Measurements from ENCODE around the gene TPCN2.
"Not testable (repeated sequence)": the region's sequence is repeated elsewhere in the genome, so short reads cannot be mapped to it uniquely, and the experiment has no call there.

Gene TPCN2

GRCh38 chr11:69132301-69132670 lies 83.6 kb downstream of the TPCN2 start:
- DNase-seq, result no peak

- DNase-seq, result no peak
Measured at GRCh38 chr11:69133251-69133650, 84.5 kb downstream of the TPCN2 start.

- DNase-seq, result not testable (repeated sequence)
Measured at GRCh38 chr11:69134182-69134581, 85.5 kb downstream of the TPCN2 start.

GRCh38 chr11:69134957-69135356 lies 86.2 kb downstream of the TPCN2 start:
- DNase-seq, result no peak

GRCh38 chr11:69135420-69136363 lies 87.0 kb downstream of the TPCN2 start:
- no peak for DNase-seq

- no peak for DNase-seq
Measured at GRCh38 chr11:69136471-69136870, 87.7 kb downstream of the TPCN2 start.

- no peak for DNase-seq
Measured at GRCh38 chr11:69137151-69137844, 88.6 kb downstream of the TPCN2 start.

GRCh38 chr11:69138265-69138664 lies 89.5 kb downstream of the TPCN2 start:
- no peak for DNase-seq

- not testable (repeated sequence) for DNase-seq
Measured at GRCh38 chr11:69140161-69140560, 91.4 kb downstream of the TPCN2 start.

- no peak for DNase-seq
Measured at GRCh38 chr11:69140635-69141034, 91.9 kb downstream of the TPCN2 start.

GRCh38 chr11:69141742-69142141 lies 93.0 kb downstream of the TPCN2 start:
- DNase-seq, result no peak

- no peak for DNase-seq
Measured at GRCh38 chr11:69142895-69143294, 94.2 kb downstream of the TPCN2 start.

GRCh38 chr11:69144316-69145049 lies 95.8 kb downstream of the TPCN2 start:
- DNase-seq, result no peak

- DNase-seq, result no peak
Measured at GRCh38 chr11:69145050-69145380, 96.3 kb downstream of the TPCN2 start.

- DNase-seq, result no peak
Measured at GRCh38 chr11:69148377-69148762, 99.6 kb downstream of the TPCN2 start.

- DNase-seq, result no peak
Measured at GRCh38 chr11:69148806-69149205, 100.1 kb downstream of the TPCN2 start.

GRCh38 chr11:69149338-69150045 lies 100.8 kb downstream of the TPCN2 start:
- DNase-seq, result not testable (repeated sequence)

GRCh38 chr11:69150175-69150574 lies 101.4 kb downstream of the TPCN2 start:
- DNase-seq, result no peak

- DNase-seq, result no peak
Measured at GRCh38 chr11:69151836-69152235, 103.1 kb downstream of the TPCN2 start.

GRCh38 chr11:69152733-69153421 lies 104.1 kb downstream of the TPCN2 start:
- DNase-seq, result no peak

- no peak for DNase-seq
Measured at GRCh38 chr11:69153661-69154060, 104.9 kb downstream of the TPCN2 start.

GRCh38 chr11:69154211-69154913 lies 105.6 kb downstream of the TPCN2 start:
- DNase-seq, result no peak

Measured in AML-193 (cell line).